VCaP (cell line): ENCODE measurements around the gene VPS8.
A peak's percentile ranks its signal among the peaks of the same experiment; 100 is the strongest.

Source experiments
- H3K27ac ChIP-seq: fragments of 450-650 bp; 2 replicates; pipeline ENCODE4 v1.5.1; 2017
- TF ChIP-seq, protein P1 (sequence below): fragments of 450-650 bp; conservative IDR thresholded peaks from 2 replicates; pipeline ENCODE4 v1.5.1; 2017; ENCODE audit warnings: mild to moderate bottlenecking, moderate library complexity

The VPS8 gene

GRCh38 chr3:185062191-185062590 lies 250.2 kb downstream of the VPS8 start:
- no peak overlapping the region for H3K27ac ChIP-seq
- TF ChIP-seq, protein P1, sequence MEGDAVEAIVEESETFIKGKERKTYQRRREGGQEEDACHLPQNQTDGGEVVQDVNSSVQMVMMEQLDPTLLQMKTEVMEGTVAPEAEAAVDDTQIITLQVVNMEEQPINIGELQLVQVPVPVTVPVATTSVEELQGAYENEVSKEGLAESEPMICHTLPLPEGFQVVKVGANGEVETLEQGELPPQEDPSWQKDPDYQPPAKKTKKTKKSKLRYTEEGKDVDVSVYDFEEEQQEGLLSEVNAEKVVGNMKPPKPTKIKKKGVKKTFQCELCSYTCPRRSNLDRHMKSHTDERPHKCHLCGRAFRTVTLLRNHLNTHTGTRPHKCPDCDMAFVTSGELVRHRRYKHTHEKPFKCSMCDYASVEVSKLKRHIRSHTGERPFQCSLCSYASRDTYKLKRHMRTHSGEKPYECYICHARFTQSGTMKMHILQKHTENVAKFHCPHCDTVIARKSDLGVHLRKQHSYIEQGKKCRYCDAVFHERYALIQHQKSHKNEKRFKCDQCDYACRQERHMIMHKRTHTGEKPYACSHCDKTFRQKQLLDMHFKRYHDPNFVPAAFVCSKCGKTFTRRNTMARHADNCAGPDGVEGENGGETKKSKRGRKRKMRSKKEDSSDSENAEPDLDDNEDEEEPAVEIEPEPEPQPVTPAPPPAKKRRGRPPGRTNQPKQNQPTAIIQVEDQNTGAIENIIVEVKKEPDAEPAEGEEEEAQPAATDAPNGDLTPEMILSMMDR, result no peak

DNA sequence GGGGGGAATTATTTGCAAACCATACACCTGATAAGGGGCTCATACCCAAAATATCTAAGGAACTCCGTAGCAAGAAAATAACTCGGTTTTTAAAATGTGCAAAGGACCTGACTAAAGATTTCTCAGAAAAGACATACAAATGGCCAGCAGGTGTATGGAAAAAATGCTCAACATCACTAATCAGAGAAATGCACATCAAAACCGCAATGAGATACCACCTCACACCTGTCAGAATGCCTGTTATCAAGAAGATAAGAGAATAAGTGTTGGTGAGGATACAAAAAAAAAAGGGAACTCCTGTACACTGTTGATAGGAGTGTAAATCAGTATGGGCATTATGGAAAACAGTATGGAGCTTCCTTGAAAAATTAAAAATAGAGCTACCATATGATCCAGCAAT lies 251.5 kb downstream of the VPS8 start:
- TF ChIP-seq, protein P1, result no peak
- no peak overlapping the region for H3K27ac ChIP-seq

DNA sequence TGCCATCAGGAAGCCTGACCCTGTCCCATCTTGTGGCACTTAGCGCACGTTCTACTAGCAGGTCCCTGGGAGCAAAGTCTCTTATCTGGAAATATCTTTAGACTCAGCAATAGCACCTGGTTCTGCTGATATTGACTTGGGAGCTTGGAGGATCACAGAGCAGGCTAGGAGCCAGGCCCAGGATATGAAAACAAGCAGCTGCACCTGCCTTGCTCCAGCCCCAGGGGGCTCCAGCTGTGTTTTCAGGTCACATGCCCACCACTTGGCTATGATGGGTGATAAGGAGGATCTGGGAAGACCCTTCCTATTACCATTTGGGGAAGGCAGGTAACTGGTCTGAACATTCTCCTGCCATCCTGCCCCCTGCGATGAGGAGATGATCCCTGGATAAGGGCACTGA lies 253.1 kb downstream of the VPS8 start:
- TF ChIP-seq, protein P1, result no peak
- no peak overlapping the region for H3K27ac ChIP-seq

DNA sequence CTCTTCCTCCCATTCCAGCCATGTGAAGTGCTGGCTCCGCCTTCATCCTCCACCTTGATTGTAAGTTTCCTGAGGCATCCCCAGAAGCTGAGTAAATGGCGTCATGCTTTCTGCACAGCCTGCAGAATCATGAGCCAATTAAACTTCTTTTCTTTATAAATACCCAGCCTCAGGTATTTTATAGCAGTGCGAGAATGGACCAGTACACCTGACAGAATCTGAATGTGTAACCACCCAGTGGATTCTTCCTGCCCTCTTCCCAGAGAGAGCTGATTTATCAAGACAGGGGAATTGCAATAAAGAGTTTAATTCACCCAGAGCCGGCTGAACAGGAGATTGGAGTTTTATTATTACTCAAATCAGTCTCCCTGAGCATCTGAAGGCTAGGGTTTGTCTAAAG lies 254.3 kb downstream of the VPS8 start:
- no peak overlapping the region for H3K27ac ChIP-seq
- TF ChIP-seq, protein P1, result no peak

DNA sequence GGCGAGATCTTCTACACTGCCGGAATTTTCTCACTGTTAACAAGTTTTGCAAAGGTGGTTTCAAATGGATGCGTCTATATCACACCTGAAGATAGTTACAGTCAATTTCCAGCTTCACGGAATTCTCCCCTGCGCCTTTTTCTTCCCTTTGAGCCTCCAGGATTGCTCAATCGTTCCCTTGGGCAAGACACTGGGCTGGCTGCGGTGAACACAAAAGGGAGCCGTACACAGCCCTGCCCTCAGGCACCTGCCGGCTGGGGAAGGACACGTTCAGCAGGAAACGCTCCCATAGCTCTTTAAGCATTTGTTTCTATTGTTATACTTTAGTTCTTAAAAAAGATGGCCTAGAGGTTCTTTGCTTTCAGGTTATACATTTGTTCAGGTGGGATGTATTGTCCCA lies 255.2 kb downstream of the VPS8 start:
- no peak overlapping the region for H3K27ac ChIP-seq
- TF ChIP-seq, protein P1, result no peak

GRCh38 chr3:185069037-185070030 lies 257.4 kb downstream of the VPS8 start:
- H3K27ac ChIP-seq, result no peak overlapping the region
- TF ChIP-seq, protein P1, result no peak

DNA sequence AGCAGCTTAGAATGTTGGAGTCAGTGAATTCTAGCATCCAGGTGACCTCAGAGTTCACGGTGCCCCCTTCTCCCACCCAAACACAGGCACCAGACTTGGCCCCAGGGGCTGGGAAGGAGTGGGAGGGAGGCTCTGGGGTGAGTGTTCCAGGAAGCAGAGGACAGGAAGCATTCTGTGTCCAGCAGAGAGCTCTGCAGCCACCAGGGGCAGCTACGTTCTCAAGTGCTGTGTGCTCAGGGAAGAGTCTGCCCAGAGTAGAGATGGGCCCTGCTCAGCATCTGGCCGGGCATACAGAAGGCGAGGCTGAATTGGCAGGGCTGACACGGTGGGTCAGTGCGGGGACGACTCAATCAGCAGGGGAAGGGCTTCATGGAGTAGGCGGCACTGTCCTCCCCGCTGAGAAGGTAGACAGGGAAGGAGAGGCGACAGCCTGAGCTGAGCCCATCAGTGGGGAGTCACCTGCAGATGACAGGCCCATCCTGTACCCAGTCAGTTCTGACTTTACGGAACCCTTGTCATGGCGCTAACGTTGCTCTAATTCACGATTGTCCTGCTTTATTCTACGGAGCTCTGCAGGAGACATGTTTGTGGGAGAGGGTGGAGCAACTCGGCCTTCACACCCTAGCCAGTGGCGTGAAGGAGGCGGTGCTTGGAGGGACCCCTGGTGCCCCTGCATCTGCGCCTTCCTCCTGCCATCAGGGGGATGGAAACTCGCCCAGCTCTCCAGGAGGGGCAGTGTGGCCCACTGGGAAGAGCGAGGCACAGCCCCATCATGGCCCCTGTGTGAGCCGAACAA lies 258.7 kb downstream of the VPS8 start:
- TF ChIP-seq, protein P1, result peak; percentile 67
- H3K27ac ChIP-seq, result no peak overlapping the region
